HepG2 (cell line): ENCODE results near the gene AP3D1. TPM values are rescaled to one million over a fixed set of nuclear protein-coding genes. Genes with fewer than 3 reads are reported as not detected.

ENCODE experiments used
- ATAC-seq: fragments of 200-7000 bp; cut with Tn5 transposase; 3 replicates; pipeline ENCODE4 v1.9.1; 2020; ENCODE audit warnings: mild to moderate bottlenecking, moderate library complexity
- BruUV-seq: library from RNA; stranded (reverse); fragments of 400-500 nt; replicated peaks from 2 replicates; lab custom pipeline; 2021; lab: Mats Ljungman, UMichigan
- CTCF ChIA-PET: fragments of 300-600 bp; formaldehyde crosslinking; extraction: SDS; loops from one replicate; lab custom pipeline; 2021; ENCODE audit warnings: low total read pairs, inconsistent platforms, low intra/inter-chr PET ratio; lab: Yijun Ruan, JAX
- POLR2A ChIA-PET: fragments of 350-600 bp; sonication (Branson Sonifier 250); formaldehyde crosslinking; loops from one replicate; lab custom pipeline; 2020; ENCODE audit warnings: antibody characterized with exemption, inconsistent platforms; lab: Yijun Ruan, JAX
- DNase-seq: peaks from one replicate; pipeline ENCODE4 v3.0.0-alpha.2; 2015; ENCODE audit warnings: low spot score
- FAIRE-seq: peaks from 3 replicates; lab custom pipeline; 2011; peaks lifted over from hg19 to GRCh38; lab: Jason Lieb, UNC
- H2AFZ ChIP-seq: one replicate; pipeline ENCODE4 v1.6.1; 2011; ENCODE audit warnings: low read length, inconsistent platforms
- H3K27ac ChIP-seq: fragments of 300-600 bp; 3 replicates; pipeline ENCODE4 v1.8.0; 2011; ENCODE audit warnings: mixed run types, mild to moderate bottlenecking, mixed read lengths, low read length, inconsistent platforms; ENCODE audit not compliant: insufficient read depth; ENCODE audit errors: extremely low read length
- H3K27me3 ChIP-seq, 2 experiments: fragments of 200-600 bp in 1 of 2; 2 replicates in 1 of 2; 3 replicates in 1 of 2; pipeline versions ENCODE4 v1.6.0 to v1.8.0; 2011; ENCODE audit warnings: low read length in 2 of 2, mild to moderate bottlenecking in 2 of 2, moderate library complexity in 2 of 2, inconsistent platforms in 1 of 2; ENCODE audit not compliant: insufficient read depth in 2 of 2, control insufficient read depth in 1 of 2
- H3K36me3 ChIP-seq, 2 experiments: fragments of 200-600 bp in 1 of 2; replicated peaks in 1 of 2; 2 replicates in 1 of 2; 3 replicates in 1 of 2; pipeline versions ENCODE4 v1.5.1 to v1.8.0; 2011; ENCODE audit warnings: low read length in 2 of 2, inconsistent platforms in 1 of 2; ENCODE audit not compliant: insufficient read depth in 2 of 2, control insufficient read depth in 1 of 2
- H3K4me1 ChIP-seq: 2 replicates; pipeline ENCODE4 v1.5.1; 2012; ENCODE audit warnings: low read length, inconsistent platforms; ENCODE audit not compliant: insufficient read depth
- H3K4me2 ChIP-seq: 2 replicates; pipeline ENCODE4 v1.6.0; 2011; ENCODE audit warnings: low read depth, low read length, inconsistent platforms
- H3K4me3 ChIP-seq, 3 experiments: fragments of 200-600 bp in 1 of 3; sonication (generic), shearing (Covaris generic) in 1 of 3; replicated peaks in 1 of 3; 2 replicates each; pipeline ENCODE4 v1.5.1; 2011 to 2016; ENCODE audit warnings: low read length in 3 of 3, inconsistent platforms in 2 of 3, low read depth in 2 of 3, mild to moderate bottlenecking in 2 of 3, control low read depth in 1 of 3, mixed read lengths in 1 of 3; ENCODE audit not compliant: insufficient read depth in 1 of 3
- H3K79me2 ChIP-seq: one replicate; pipeline ENCODE4 v1.6.1; 2011; ENCODE audit warnings: low read length, inconsistent platforms; ENCODE audit not compliant: insufficient read depth
- H3K9ac ChIP-seq: 2 replicates; pipeline ENCODE4 v1.6.0; 2011; ENCODE audit warnings: mild to moderate bottlenecking, low read depth, low read length, inconsistent platforms; ENCODE audit not compliant: insufficient read depth
- H3K9me3 ChIP-seq: 2 replicates; pipeline ENCODE4 v1.5.1; 2012; ENCODE audit warnings: mild to moderate bottlenecking, low read length
- H4K20me1 ChIP-seq: 2 replicates; pipeline ENCODE4 v1.6.0; 2011; ENCODE audit warnings: inconsistent platforms, mild to moderate bottlenecking, low read length, moderate library complexity; ENCODE audit not compliant: insufficient read depth
- CBX5 ChIP-seq: sonication (generic); formaldehyde crosslinking; IDR thresholded peaks from 2 replicates; pipeline ENCODE4 v1.4.0; 2020; ENCODE audit warnings: missing genetic modification reagents, borderline replicate concordance
- FIP1L1 ChIP-seq: fragments of 200-400 bp; formaldehyde crosslinking; IDR thresholded peaks from 2 replicates; pipeline ENCODE4 v1.6.1; 2018; ENCODE audit warnings: low read depth, mild to moderate bottlenecking, low read length, moderate library complexity, borderline replicate concordance; ENCODE audit not compliant: insufficient read depth
- KDM3A ChIP-seq: IDR thresholded peaks from 2 replicates; pipeline ENCODE4 v1.6.1; 2018; ENCODE audit warnings: low read depth, missing compliant biosample characterization
- KLF11 ChIP-seq: IDR thresholded peaks from 2 replicates; pipeline ENCODE4 v1.6.1; 2016; ENCODE audit warnings: missing compliant biosample characterization
- MATR3 ChIP-seq: sonication (generic); formaldehyde crosslinking; IDR thresholded peaks from 2 replicates; pipeline ENCODE4 v1.4.0; 2020; ENCODE audit warnings: missing genetic modification reagents
- NFKB2 ChIP-seq: sonication (generic); formaldehyde crosslinking; IDR thresholded peaks from 2 replicates; pipeline ENCODE4 v1.4.0; 2020; ENCODE audit warnings: missing genetic modification reagents, borderline replicate concordance
- PRDM15 ChIP-seq: sonication (generic); formaldehyde crosslinking; IDR thresholded peaks from 2 replicates; pipeline ENCODE4 v1.4.0; 2020; ENCODE audit warnings: missing genetic modification reagents
- REXO4 ChIP-seq: sonication (generic); formaldehyde crosslinking; IDR thresholded peaks from 2 replicates; pipeline ENCODE4 v1.8.0; 2022; ENCODE audit warnings: missing genetic modification reagents, mild to moderate bottlenecking, borderline replicate concordance
- SIN3A ChIP-seq: IDR thresholded peaks from 2 replicates; pipeline ENCODE4 v1.6.1; 2011; ENCODE audit warnings: low read depth, mild to moderate bottlenecking, control low read depth, low read length, borderline replicate concordance
- SOX13 ChIP-seq, 3 experiments: fragments of 450-650 bp in 1 of 3; sonication (generic) in 1 of 3; formaldehyde crosslinking in 1 of 3; IDR thresholded peaks in 2 of 3; conservative IDR thresholded peaks in 1 of 3; 2 replicates each; pipeline versions ENCODE4 v1.5.0 to v1.6.1; 2016 to 2020; ENCODE audit warnings: antibody characterized with exemption in 1 of 3, mild to moderate bottlenecking in 1 of 3, missing compliant biosample characterization in 1 of 3, missing genetic modification reagents in 1 of 3, moderate library complexity in 1 of 3
- SRY ChIP-seq: sonication (generic); formaldehyde crosslinking; IDR thresholded peaks from 2 replicates; pipeline ENCODE4 v1.8.0; 2022; ENCODE audit warnings: mild to moderate bottlenecking, missing genetic modification reagents
- TRIM24 ChIP-seq: sonication (generic); formaldehyde crosslinking; IDR thresholded peaks from 2 replicates; pipeline ENCODE4 v1.8.0; 2022; ENCODE audit warnings: mild to moderate bottlenecking, missing genetic modification reagents
- ZNF296 ChIP-seq: sonication (generic); formaldehyde crosslinking; conservative IDR thresholded peaks from 2 replicates; pipeline ENCODE4 v1.5.0; 2020; ENCODE audit warnings: mild to moderate bottlenecking, missing genetic modification reagents
- ZNF557 ChIP-seq: sonication (generic); formaldehyde crosslinking; IDR thresholded peaks from 2 replicates; pipeline ENCODE4 v1.4.0; 2020; ENCODE audit warnings: missing genetic modification reagents
- ZNF569 ChIP-seq: sonication (generic); formaldehyde crosslinking; IDR thresholded peaks from 2 replicates; pipeline ENCODE4 v1.5.0; 2020; ENCODE audit warnings: mild to moderate bottlenecking, missing genetic modification reagents, moderate library complexity, borderline replicate concordance
- ZSCAN12 ChIP-seq: sonication (generic); formaldehyde crosslinking; IDR thresholded peaks from 2 replicates; pipeline ENCODE4 v1.9.0; 2021; ENCODE audit warnings: mild to moderate bottlenecking, missing genetic modification reagents
- WGBS: methylation state at CpG from one replicate; pipeline ENCODE4 v1.1.6; 2017; ENCODE audit warnings: low lambda C conversion rate; 5-methylcytosine and 5-hydroxymethylcytosine counted together
- in situ Hi-C: cut with HindIII; loops from 2 replicates; pipeline ENCODE4 v1.10.0; 2017; ENCODE audit warnings: low pct_unique_long_range_greater_than_20kb; ENCODE audit not compliant: extremely low pct_ligation_motif_present
- intact Hi-C: fragments of 100-400 bp; cut with micrococcal nuclease; formaldehyde crosslinking; loops from one replicate; pipeline ENCODE4 v1.10.0; 2022; ENCODE audit not compliant: unreplicated experiment
- polyA plus RNA-seq, 8 experiments: library from polyadenylated mRNA; depleted of rRNA in 3 of 8; stranded (reverse) in 7 of 8; unstranded in 1 of 8; fragments of >200 nt; fragmentation: Illumina TruSeq in 4 of 8; extraction: Trizol in 4 of 8; gene quantifications; 2 replicates each; pipeline versions ENCODE4 v1.2.1 to v1.2.3, GENCODE V29; 2011 to 2016; ENCODE audit warnings: low read depth in 4 of 8, missing spikeins in 1 of 8, mixed read lengths in 1 of 8; ENCODE audit not compliant: insufficient read depth in 1 of 8
- total RNA-seq, 5 experiments: library from RNA; depleted of rRNA; stranded (reverse); fragments of >200 nt; fragmentation: Illumina TruSeq; extraction: Trizol; gene quantifications; 2 replicates each; pipeline ENCODE4 v1.2.3, GENCODE V29; 2016; ENCODE audit warnings: low read depth in 1 of 5
- TF ChIP-seq, protein P1 (sequence below): IDR thresholded peaks from 2 replicates; pipeline ENCODE4 v1.6.1; 2016; ENCODE audit warnings: low read depth, control low read depth
- TF ChIP-seq, protein P2 (sequence below): sonication (generic); formaldehyde crosslinking; IDR thresholded peaks from 2 replicates; pipeline ENCODE4 v1.5.1; 2020; ENCODE audit warnings: mild to moderate bottlenecking, moderate library complexity, missing genetic modification reagents

AP3D1 gene
- total and polyA plus RNA-seq, 2 of the 13 experiments (the other 11 are each of a cell fraction or from before 2014, with no cell fraction given), result 68.0 to 82.6 TPM

DNA sequence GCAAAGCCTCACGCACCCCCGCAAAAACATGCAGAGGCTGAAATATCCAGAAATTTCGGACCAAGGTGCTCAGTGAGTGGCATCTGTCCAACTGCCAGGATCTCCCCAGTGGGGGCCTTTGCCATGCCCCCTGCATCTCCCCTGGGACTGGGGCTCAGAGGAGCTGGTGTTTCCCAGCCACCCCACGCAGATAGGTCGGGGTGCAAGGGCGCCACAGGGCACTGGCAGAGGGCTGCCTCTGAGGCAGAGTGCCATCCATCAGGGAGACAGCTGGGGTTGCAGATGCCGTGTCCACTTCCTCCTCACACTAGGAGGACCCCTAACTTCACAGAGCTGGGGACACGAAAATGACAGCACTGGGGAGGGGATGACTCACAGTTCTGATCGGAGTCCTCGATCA is 28.4 kb downstream of the AP3D1 start:
- TF ChIP-seq MATR3 (CRISPR knock-in tag) (no peak), TRIM24 (CRISPR knock-in tag) (no peak), SOX13 (IDR thresholded peaks at IDR 0.05) (no peak), SOX13 (CRISPR knock-in tag; conservative IDR thresholded peaks at IDR 0.05 in 1 of 2, IDR thresholded peaks at IDR 0.05 in 1 of 2) (no peak), SIN3A (no peak), REXO4 (CRISPR knock-in tag) (no peak), NFKB2 (CRISPR knock-in tag) (no peak), SRY (CRISPR knock-in tag) (no peak), ZNF569 (CRISPR knock-in tag) (no peak), FIP1L1 (no peak), KDM3A (CRISPR knock-in tag) (no peak), ZNF557 (CRISPR knock-in tag) (no peak), KLF11 (CRISPR knock-in tag) (no peak), ZNF296 (CRISPR knock-in tag) (no peak), PRDM15 (CRISPR knock-in tag) (no peak), CBX5 (no peak), ZSCAN12 (CRISPR knock-in tag) (no peak)
- TF ChIP-seq, protein P1, sequence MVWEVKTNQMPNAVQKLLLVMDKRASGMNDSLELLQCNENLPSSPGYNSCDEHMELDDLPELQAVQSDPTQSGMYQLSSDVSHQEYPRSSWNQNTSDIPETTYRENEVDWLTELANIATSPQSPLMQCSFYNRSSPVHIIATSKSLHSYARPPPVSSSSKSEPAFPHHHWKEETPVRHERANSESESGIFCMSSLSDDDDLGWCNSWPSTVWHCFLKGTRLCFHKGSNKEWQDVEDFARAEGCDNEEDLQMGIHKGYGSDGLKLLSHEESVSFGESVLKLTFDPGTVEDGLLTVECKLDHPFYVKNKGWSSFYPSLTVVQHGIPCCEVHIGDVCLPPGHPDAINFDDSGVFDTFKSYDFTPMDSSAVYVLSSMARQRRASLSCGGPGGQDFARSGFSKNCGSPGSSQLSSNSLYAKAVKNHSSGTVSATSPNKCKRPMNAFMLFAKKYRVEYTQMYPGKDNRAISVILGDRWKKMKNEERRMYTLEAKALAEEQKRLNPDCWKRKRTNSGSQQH (CRISPR knock-in tag), result no peak
- TF ChIP-seq, protein P2, sequence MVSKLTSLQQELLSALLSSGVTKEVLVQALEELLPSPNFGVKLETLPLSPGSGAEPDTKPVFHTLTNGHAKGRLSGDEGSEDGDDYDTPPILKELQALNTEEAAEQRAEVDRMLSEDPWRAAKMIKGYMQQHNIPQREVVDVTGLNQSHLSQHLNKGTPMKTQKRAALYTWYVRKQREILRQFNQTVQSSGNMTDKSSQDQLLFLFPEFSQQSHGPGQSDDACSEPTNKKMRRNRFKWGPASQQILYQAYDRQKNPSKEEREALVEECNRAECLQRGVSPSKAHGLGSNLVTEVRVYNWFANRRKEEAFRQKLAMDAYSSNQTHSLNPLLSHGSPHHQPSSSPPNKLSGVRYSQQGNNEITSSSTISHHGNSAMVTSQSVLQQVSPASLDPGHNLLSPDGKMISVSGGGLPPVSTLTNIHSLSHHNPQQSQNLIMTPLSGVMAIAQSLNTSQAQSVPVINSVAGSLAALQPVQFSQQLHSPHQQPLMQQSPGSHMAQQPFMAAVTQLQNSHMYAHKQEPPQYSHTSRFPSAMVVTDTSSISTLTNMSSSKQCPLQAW (CRISPR knock-in tag), result no peak
- Histone ChIP-seq H3K79me2 (no peaks in the 10 kb centered on the region), H3K4me1 (no peaks in the 10 kb centered on the region), H3K4me3 (no peak overlapping the region), H3K9me3 (no peaks in the 10 kb centered on the region), H3K27me3 (no peaks in the 10 kb centered on the region), H2AFZ (no peak overlapping the region), H3K36me3 (peaks cover 34 to 73% of the 10 kb centered on the region in 2 experiments), H3K27ac (no peak overlapping the region), H3K9ac (no peak overlapping the region), H3K4me2 (no peak overlapping the region), H4K20me1 (no peaks in the 10 kb centered on the region)
- DNase-seq (no peak), ATAC-seq (no peak), FAIRE-seq (no peak)
- BruUV-seq, result no TSS peak
- in situ Hi-C loops, result no loop called here
- ChIA-PET CTCF (no interaction called here), POLR2A (no interaction called here)
- 90% methylated on average over 3 of the region's 10 CpGs for WGBS
- intact Hi-C loops, result no loop called here
